OCI-LY7 (cell line): ENCODE data around the gene ZBTB11.
"Not testable (repeated sequence)": the region's sequence is repeated elsewhere in the genome, so short reads cannot be mapped to it uniquely, and the experiment has no call there.

Experiments used
- EZH2phosphoT487 ChIP-seq: fragments of 200-600 bp; sonication (generic); IDR thresholded peaks from 2 replicates; pipeline ENCODE4 v1.6.1; 2018; ENCODE audit warnings: low read depth, borderline replicate concordance, mild to moderate bottlenecking, mixed run types, antibody characterized with exemption, low read length, moderate library complexity, mixed read lengths
- TF ChIP-seq, protein P1 (sequence below): fragments of 200-600 bp; sonication (generic); conservative IDR thresholded peaks from 2 replicates; pipeline ENCODE4 v1.5.1; 2014; ENCODE audit warnings: mild to moderate bottlenecking, antibody characterized with exemption, low read length, moderate library complexity, mixed read lengths

DNA sequence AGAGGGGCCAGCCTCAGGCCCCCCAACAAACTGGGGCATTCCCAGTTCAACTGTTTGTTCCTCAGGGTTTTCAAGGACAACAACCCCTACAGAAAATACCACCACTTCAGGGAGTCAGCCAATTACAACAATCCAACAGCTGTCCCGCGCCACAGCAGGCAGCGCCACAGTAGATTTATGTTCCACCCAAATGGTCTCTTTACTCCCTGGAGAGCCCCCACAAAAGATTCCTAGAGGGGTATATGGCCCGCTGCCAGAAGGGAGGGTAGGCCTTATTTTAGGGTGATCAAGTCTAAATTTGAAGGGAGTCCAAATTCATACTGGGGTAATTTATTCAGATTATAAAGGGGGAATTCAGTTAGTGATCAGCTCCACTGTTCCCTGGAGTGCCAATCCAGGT, 17.9 kb upstream of the ZBTB11 start:
- TF ChIP-seq EZH2phosphoT487, result not testable (repeated sequence)
- TF ChIP-seq, protein P1, sequence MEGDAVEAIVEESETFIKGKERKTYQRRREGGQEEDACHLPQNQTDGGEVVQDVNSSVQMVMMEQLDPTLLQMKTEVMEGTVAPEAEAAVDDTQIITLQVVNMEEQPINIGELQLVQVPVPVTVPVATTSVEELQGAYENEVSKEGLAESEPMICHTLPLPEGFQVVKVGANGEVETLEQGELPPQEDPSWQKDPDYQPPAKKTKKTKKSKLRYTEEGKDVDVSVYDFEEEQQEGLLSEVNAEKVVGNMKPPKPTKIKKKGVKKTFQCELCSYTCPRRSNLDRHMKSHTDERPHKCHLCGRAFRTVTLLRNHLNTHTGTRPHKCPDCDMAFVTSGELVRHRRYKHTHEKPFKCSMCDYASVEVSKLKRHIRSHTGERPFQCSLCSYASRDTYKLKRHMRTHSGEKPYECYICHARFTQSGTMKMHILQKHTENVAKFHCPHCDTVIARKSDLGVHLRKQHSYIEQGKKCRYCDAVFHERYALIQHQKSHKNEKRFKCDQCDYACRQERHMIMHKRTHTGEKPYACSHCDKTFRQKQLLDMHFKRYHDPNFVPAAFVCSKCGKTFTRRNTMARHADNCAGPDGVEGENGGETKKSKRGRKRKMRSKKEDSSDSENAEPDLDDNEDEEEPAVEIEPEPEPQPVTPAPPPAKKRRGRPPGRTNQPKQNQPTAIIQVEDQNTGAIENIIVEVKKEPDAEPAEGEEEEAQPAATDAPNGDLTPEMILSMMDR, result not testable (repeated sequence)
